Coronary artery (tissue), 2 donors: ENCODE measurements around the gene DISC1.
"Not testable (repeated sequence)": the region's sequence is repeated elsewhere in the genome, so short reads cannot be mapped to it uniquely, and the experiment has no call there.

Source experiments
- DNase-seq: peaks from one replicate; pipeline ENCODE4 v3.0.0-alpha.2; 2017; ENCODE audit warnings: low spot score
- H3K27ac ChIP-seq, 2 donors: fragments of 200-600 bp; sonication (generic); one replicate each; pipeline ENCODE4 v1.5.1; 2016 to 2019
- H3K4me3 ChIP-seq: fragments of 200-600 bp; sonication (generic); 2 replicates; pipeline ENCODE4 v1.5.1; 2016; ENCODE audit warnings: mild to moderate bottlenecking, moderate library complexity
- TF ChIP-seq, protein P1 (sequence below): fragments of 200-600 bp; sonication (generic); IDR thresholded peaks from one replicate; pipeline ENCODE4 v1.5.1; 2019; ENCODE audit warnings: antibody characterized with exemption

DISC1 gene

GRCh38 chr1:231636157-231636556, 9.6 kb downstream of the DISC1 start:
- Histone ChIP-seq H3K27ac (no peak overlapping the region), H3K4me3 (no peak overlapping the region)
- TF ChIP-seq, protein P1, sequence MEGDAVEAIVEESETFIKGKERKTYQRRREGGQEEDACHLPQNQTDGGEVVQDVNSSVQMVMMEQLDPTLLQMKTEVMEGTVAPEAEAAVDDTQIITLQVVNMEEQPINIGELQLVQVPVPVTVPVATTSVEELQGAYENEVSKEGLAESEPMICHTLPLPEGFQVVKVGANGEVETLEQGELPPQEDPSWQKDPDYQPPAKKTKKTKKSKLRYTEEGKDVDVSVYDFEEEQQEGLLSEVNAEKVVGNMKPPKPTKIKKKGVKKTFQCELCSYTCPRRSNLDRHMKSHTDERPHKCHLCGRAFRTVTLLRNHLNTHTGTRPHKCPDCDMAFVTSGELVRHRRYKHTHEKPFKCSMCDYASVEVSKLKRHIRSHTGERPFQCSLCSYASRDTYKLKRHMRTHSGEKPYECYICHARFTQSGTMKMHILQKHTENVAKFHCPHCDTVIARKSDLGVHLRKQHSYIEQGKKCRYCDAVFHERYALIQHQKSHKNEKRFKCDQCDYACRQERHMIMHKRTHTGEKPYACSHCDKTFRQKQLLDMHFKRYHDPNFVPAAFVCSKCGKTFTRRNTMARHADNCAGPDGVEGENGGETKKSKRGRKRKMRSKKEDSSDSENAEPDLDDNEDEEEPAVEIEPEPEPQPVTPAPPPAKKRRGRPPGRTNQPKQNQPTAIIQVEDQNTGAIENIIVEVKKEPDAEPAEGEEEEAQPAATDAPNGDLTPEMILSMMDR = no peak
- DNase-seq = no peak

- not testable (repeated sequence) for H3K27ac ChIP-seq, DNase-seq, H3K4me3 ChIP-seq
Observed at GRCh38 chr1:231636922-231637321, 10.3 kb downstream of the DISC1 start.

- no peak for DNase-seq
- Histone ChIP-seq H3K27ac (no peak overlapping the region), H3K4me3 (no peak overlapping the region)
- TF ChIP-seq, protein P1 = no peak
Observed at GRCh38 chr1:231638647-231639046, 12.1 kb downstream of the DISC1 start.

DNA sequence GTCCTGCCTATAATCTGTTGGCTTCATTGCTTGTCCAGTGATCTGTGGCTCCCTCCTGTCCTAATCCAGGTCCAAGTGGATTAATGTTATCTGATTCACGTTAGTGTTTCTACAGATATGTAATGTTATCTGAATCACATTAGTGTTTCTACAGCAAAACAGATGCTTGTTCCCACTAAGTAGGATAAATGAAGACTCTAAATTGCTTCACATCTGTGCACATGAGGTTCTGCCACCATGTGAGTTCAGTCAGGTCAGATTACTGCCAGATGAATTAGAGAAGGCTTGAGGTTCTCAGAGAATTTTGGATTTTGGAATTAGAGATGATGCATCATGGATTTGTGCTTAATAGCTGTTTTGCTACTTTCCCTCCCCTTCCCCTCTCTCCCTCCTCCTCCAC, 13.2 kb downstream of the DISC1 start:
- no peak for DNase-seq
- Histone ChIP-seq H3K27ac (no peak overlapping the region), H3K4me3 (no peak overlapping the region)
- TF ChIP-seq, protein P1 = no peak

DNA sequence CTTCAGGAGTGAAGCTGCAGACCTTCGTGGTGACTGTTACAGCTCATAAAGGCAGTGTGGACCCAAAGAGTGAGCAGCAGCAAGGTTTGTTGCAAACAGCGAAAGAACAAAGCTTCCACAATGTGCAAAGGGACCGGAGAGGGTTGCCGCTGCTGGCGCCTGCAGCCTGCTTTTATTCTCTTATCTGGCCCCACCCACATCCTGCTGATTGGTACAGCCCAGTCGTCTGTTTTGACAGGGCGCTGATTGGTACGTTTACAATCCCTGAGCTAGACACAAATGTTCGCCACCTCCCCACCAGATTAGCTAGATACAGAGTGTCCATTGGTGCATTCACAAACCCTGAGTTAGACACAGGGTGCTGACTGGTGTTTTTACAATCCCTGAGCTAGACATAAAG, 14.9 kb downstream of the DISC1 start:
- DNase-seq, H3K4me3 ChIP-seq: not testable (repeated sequence)

DNA sequence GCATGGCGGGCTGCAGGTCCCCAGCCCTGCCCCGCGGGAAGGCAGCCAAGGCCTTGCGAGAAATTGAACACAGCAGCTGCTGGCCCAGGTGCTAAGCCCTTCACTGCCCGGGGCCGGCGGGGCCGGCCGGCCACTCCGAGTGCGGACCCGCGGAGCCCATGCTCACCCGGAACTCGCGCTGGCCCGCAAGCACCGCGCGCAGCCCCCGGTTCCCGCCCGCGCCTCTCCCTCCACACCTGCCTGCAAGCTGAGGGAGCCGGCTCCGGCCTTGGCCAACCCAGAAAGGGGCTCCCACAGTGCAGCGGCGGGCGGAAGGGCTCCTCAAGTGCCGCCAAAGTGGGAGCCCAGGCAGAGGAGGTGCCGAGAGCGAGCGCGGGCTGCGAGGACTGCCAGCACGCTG, 15.5 kb downstream of the DISC1 start:
- not testable (repeated sequence) for DNase-seq, H3K27ac ChIP-seq, H3K4me3 ChIP-seq

More for the DNA sequence above, 14.9 kb downstream of the DISC1 start:
- not testable (repeated sequence) for H3K27ac ChIP-seq

DNA sequence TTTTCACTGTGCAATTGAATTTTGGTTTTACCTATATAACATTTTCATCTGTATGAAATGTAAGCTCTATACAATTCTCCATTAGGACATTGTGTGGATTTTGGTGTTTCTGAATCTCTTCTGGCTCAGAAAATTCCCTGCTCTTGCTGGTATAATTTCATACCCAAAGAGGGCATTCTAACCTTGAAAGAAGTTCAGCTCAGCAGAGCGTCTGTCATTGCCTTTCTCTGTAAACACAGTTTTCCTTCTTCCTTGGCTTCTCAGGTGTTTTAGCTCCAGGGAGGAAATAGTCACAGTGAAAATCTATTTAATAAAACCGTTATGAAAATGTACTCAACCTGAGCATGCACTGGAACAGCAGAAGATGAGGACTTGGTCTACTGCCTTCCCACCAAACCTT, 16.0 kb downstream of the DISC1 start:
- DNase-seq = no peak
- no peak overlapping the region for H3K4me3 ChIP-seq
- TF ChIP-seq, protein P1 = no peak
- no peak overlapping the region for H3K27ac ChIP-seq

- TF ChIP-seq, protein P1 = no peak
- DNase-seq = no peak
- Histone ChIP-seq H3K4me3 (no peak overlapping the region), H3K27ac (peak overlapping the region in 1 of 2 donors; percentile 16)
Observed at GRCh38 chr1:231643071-231643934, 16.7 kb downstream of the DISC1 start.

DNA sequence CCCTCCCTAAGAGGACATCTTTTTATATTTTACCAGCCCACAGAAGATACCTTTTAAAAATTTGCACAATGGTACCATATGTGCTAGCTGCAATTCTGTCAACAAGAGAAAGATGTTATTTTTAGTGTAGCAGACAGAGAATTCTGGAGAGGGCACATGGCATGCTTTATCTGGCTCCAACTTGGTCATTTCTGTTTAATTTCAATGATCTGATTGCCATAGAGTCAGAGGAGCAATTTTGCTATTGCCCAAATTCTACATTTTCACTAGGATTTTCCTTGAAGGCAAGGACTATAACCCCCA, 17.3 kb downstream of the DISC1 start:
- no peak overlapping the region for H3K4me3 ChIP-seq
- TF ChIP-seq, protein P1 = no peak
- peak overlapping the region in 1 of 2 donors; percentile 16 for H3K27ac ChIP-seq
- no peak for DNase-seq

- not testable (repeated sequence) for H3K4me3 ChIP-seq, DNase-seq, H3K27ac ChIP-seq
Observed at GRCh38 chr1:231645634-231646033, 19.0 kb downstream of the DISC1 start.

GRCh38 chr1:231646165-231646564, 19.6 kb downstream of the DISC1 start:
- not testable (repeated sequence) for DNase-seq, H3K27ac ChIP-seq, H3K4me3 ChIP-seq

DNA sequence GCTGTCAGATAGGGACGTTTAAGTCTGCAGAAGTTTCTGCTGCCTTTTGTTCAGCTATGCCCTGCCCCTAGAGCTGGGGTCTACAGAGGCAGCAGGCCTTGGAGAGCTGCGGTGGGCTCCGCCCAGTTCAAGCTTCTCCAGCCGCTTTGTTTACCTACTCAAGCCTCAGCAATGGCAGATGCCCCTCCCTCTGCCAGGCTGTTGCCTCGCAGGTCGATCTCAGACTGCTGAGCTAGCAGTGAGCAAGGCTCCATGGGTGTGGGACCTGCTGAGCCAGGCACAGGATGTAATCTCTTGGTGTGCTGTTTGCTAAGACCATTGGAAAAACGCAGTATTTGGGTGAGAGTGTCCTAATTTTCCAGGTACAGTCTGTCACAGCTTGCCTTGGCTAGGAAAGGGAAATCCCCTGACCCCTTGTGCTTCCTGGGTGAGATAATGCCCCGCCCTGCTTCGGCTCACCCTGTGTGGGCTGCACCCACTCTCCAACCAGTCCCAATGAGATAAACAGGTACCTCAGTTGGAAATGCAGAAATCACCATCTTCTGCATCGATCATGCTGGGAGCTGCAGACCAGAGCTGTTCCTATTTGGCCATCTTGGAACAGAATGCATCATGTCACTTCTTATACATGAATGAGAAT, 25.2 kb downstream of the DISC1 start:
- H3K27ac ChIP-seq, DNase-seq, H3K4me3 ChIP-seq: not testable (repeated sequence)
